Fibroblast of gingiva (primary cell): ENCODE measurements around the gene MICAL3.
"Not testable (repeated sequence)": the region's sequence is repeated elsewhere in the genome, so short reads cannot be mapped to it uniquely, and the experiment has no call there.

Experiments used
- DNase-seq: peaks from one replicate; pipeline ENCODE4 v3.0.0-alpha.2; 2011; ENCODE audit warnings: low read depth

The MICAL3 gene

DNA sequence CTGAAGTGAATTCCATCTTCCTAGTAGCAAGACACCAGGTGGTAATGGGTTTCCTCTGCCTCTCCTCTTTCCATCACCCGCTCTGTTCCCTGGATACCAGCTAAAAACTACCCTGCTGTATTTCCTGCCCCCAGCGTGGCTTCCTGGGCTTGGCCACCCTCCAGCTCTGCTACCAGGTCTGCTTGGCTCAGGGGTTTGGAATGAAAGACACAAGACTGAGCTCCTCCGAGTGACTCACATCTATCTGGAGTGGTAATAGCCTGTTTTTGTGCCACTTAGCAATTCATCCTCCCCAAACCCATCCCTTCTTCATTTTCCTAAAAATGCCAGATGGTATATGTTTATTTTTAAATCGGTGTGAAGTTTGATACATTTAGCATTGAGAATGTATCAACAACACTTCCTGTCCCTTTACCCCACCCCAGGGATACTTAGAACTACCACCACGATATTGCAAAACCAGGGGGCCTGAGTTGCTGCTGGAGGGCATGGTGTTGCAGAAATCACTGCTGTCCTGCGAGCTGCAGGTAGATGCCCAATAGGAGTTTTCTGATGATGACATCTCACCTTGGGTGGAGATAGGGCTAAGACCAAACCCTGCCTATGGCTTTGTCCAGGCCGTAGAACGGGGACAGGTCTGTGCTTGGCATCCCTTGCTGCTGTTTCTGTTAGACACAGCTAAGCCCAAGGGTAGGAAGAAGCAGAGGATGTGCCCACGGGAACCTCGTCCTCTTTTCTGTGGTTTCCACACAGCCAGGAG, 7.5 kb upstream of the MICAL3 start:
- peak; percentile 93 for DNase-seq

- DNase-seq: no peak
Measured at GRCh38 chr22:18029686-18030267, 5.4 kb upstream of the MICAL3 start.

- DNase-seq: no peak
Measured at GRCh38 chr22:18028817-18029527, 4.6 kb upstream of the MICAL3 start.

- DNase-seq: not testable (repeated sequence)
Measured at GRCh38 chr22:18025898-18026297, 1.5 kb upstream of the MICAL3 start.

DNA sequence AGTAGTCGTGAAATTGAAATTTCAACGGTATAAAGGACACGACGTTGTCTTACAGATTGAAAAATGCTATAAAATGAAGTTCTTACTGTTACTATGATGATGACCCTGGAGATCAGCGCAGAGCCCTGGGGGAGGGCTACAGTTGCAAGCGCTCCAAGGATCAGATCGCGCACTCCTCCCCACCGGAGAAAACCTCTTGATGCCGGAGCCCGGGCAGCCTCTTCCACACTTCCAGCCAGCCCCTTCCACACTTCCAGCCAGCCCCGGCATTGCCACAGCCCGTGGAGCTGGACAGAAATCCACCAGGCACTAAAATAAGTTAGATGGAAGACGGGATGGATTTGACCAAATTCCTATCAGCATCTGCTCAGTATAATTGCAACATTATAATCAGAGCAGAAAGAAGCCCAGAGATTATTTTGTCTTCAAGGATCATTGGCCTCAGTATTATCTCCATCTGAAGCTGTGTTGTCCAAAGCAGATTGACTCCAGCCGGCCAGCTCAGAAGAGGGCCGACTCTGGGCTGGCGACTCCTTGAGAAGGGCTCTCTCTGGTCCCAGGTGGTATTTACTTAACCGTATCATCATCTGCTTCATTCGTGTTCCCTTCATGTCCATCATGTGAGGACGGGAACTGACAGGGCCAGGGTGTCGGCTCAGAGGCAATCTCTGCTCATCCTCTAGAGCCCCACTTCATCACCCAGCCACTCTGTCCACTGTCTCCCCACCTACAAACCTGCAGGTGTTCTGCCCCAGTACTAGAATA, 777 bp upstream of the MICAL3 start:
- DNase-seq: no peak

GRCh38 chr22:18023509-18024275, 669 bp downstream of the MICAL3 start:
- DNase-seq: peak; percentile 83

DNA sequence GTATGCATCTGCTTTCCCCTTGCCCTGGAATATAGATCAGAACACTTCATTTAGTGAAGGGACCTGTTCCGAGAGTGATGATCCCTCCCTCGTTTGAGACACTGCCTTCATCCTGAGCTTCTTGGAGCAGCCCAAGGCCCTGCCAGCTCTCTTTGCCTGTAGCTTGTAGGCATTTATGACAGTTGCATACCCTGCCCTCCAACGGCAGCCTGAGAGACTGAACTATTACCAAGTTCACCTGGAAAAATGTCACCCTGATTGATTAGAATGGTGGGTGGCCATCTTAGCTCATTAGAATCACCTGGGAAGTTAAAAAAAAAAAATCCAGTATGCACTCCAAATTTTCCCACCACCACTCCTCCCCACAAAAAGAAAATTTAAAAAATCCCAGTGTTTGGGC, 1.5 kb downstream of the MICAL3 start:
- DNase-seq: no peak

- DNase-seq: no peak
Measured at GRCh38 chr22:18021431-18021830, 2.9 kb downstream of the MICAL3 start.

DNA sequence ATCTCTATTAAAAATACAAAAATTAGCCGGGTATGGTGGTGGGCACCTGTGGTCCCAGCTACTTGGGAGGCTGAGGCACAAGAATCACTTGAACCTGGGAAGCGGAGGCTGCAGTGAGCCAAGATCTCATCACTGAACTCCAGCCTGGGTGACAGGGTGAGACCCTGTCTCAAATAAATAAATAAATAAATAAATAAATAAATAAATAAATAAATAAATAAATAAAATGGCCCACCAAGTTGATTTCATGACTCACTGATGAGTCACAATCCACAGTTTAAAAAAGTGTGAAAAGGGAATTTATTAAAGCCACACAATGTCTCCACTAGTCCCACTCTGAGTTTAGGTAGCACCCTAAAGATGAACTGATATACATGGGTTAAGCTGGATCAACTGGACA, 3.6 kb downstream of the MICAL3 start:
- DNase-seq: not testable (repeated sequence)

- no peak for DNase-seq
Measured at GRCh38 chr22:18013947-18014346, 10.4 kb downstream of the MICAL3 start.

DNA sequence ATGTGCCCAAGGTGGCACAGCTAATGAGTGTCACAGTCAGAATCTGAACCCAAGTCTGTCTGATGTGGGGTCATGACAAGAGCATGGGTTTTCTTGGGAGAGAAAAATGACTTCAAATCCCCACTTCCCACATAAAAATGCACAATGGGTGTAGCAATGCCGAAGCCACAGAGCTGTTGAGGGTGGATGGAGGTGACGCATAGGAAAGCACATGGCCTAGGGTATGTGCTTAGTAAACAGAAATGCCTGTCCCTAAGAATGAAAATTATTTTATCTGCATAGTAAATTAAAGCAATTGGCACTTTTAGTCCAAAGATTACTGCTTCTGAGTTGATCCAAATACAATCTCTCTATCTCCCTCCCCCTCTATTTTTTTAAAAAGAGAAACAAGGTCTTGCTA, 10.9 kb downstream of the MICAL3 start:
- DNase-seq: no peak

GRCh38 chr22:18012531-18012930, 11.8 kb downstream of the MICAL3 start:
- no peak for DNase-seq

DNA sequence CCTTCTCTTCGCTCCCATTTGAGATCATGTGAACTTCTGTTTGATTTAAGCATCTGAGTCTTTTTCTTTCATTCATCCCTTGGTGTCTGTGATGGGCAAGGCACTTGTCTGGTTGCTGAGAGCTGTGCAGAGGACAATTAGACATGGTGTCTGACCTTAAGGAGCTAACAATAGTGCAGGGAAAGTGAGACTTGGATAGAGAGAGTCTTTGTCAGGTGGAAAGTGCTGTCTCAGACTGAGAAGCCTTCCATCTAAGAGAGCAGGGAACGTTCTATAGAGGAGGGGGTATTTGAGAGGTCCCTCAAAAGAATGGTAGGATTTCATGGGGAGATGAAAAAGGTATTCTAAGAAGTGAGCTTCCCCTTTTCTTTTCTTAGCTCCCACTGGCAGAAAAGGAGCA, 14.1 kb downstream of the MICAL3 start:
- DNase-seq: no peak

DNA sequence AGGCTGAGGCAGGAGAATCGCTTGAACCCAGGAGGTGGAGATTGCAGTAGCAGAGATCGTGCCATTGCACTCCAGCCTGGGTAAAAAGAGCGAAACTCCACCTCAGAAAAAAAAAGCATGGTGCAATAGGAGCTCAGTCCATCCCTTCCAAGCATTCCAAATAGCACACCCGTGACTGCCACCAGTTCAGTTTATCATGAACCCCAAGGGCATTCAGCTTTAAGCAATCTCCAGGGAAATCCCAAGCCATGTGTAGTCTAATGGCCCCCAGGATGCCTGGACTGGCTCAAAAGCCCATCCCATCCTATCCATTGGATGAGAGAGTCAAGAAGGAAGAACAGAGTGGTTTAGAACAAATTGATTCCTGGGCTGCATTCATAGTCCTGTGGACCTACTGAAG, 16.2 kb downstream of the MICAL3 start:
- no peak for DNase-seq

- DNase-seq: no peak
Measured at GRCh38 chr22:18005201-18005926, 19.0 kb downstream of the MICAL3 start.

DNA sequence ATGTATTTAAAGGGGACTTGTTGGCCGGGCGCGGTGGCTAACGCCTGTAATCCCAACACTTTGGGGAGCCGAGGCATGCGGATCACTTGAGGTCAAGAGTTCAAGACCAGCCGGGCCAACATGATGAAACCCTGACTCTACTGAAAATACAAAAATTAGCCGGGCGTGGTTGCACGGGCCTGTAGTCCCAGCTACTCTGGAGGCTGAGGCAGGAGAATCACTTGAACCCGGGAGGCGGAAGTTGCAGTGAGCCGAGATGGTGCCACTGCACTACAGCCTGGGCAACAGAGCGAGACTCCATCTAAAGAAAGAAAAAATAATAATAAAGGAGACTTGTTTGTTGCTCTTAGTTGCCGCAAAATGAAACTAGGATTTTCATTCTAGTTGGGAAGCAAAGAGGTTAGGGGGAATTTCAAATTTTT, 22.5 kb downstream of the MICAL3 start:
- DNase-seq: not testable (repeated sequence)

GRCh38 chr22:18001040-18001893, 23.1 kb downstream of the MICAL3 start:
- peak; percentile 98 for DNase-seq

DNA sequence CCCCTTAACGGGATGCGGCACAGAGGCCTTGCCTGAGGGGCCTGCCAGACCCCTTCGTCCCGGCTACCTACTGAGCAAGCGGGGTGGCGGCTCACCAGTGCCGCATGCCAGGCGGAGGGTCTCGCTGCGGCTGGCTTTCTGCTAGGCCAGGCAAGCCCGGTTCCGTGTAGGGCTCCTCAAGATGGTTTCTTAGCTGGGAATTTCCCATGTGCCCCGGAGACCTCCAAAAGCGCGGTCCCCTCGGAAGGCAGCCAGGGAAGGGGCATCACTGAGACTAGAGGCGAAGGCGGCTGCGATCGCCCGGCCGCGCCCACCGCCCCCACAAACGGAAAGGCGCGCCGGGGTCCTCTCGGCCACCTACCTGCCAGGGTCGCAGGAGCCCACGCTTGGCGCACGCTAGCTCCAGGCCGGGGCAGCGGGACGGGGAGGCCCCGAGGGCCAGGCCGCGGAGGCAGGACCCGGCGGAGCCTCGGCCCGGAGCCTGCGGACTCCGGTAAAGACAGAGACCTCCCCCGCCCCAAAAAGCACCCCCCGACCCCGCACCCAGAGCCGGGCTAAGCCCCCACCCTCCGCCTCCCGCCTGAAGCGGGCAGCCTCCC, 23.8 kb downstream of the MICAL3 start:
- DNase-seq: no peak

DNA sequence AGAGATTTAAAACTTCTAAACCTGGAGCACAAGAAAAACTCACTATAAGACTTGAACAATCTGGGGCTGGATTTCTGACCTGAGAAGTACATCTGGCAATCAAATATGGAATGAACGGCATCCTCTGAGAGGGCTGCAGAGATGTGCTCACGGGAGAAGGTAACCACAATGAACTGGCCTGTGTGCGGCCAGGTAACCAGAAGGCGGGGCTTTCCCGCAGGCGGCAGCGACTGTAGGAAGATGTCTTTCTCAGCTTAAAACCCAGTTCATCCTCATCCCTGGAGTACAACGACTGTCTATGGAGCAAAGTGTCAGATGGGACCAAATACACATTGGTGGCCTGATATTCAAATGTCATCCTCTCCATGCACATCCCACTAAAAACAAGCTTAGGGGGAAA, 24.5 kb downstream of the MICAL3 start:
- no peak for DNase-seq

DNA sequence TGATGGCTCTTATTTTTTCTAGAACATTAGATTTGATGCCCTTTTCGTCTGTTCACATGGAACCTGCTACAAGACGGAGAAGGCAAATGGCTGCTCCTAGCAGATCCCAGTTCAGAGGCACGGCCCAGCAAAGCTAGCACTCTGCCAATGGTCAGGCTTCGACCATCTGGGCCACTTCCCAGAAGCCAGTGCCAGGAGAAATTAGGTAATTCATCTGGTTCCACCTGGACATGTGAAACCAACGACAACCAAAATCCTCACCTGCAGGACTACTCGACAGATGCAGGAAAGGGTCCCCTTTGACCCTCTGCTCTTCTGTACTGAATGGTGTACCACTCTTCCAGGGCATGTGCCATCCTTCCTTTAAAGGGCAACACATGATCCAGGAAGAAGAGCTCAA, 25.4 kb downstream of the MICAL3 start:
- DNase-seq: no peak
